Gastrocnemius medialis (tissue), 4 donors: ENCODE results near the gene APC2. TPM values are rescaled to one million over a fixed set of nuclear protein-coding genes. Genes with fewer than 3 reads are reported as not detected.

Experiments
- ATAC-seq, 2 donors: fragments of 150-250 bp; one replicate each; pipeline ENCODE4 v1.9.1; 2016
- DNase-seq, 2 donors: peaks; one replicate each; pipeline ENCODE4 v3.0.0-alpha.2; 2019
- H3K27ac ChIP-seq, 4 donors: fragments of 200-600 bp; sonication (generic); 1 replicate in 1 of 4; 2 replicates in 3 of 4; pipeline ENCODE4 v1.5.1; 2016 to 2018; ENCODE audit warnings: mild to moderate bottlenecking in 2 of 4, moderate library complexity in 1 of 4
- H3K27me3 ChIP-seq, 3 donors: fragments of 200-600 bp; sonication (generic) in 2 of 3; 1 replicate in 1 of 3; 2 replicates in 2 of 3; pipeline versions ENCODE4 v1.5.1 to v1.6.0; 2016 to 2019; ENCODE audit warnings: mild to moderate bottlenecking in 1 of 3, moderate library complexity in 1 of 3
- H3K36me3 ChIP-seq, 2 donors: fragments of 200-600 bp; sonication (generic) in 1 of 2; one replicate each; pipeline ENCODE4 v1.5.1; 2017 to 2018
- H3K4me1 ChIP-seq, 2 donors: fragments of 200-600 bp; sonication (generic) in 1 of 2; one replicate each; pipeline ENCODE4 v1.5.1; 2016 to 2017; ENCODE audit warnings: mild to moderate bottlenecking in 2 of 2
- H3K4me3 ChIP-seq, 4 donors: fragments of 200-600 bp; sonication (generic) in 3 of 4; 1 replicate in 1 of 4; 2 replicates in 3 of 4; pipeline ENCODE4 v1.5.1; 2016 to 2019; ENCODE audit warnings: mild to moderate bottlenecking in 2 of 4
- H3K9me3 ChIP-seq, 3 donors: fragments of 200-600 bp; sonication (generic) in 2 of 3; 1 replicate in 1 of 3; 2 replicates in 2 of 3; pipeline ENCODE4 v1.5.1; 2016 to 2019
- CTCF ChIP-seq, 5 experiments: fragments of 450-650 bp in 3 of 5; fragments of 200-600 bp in 2 of 5; sonication (generic) in 2 of 5; IDR thresholded peaks in 4 of 5; conservative IDR thresholded peaks in 1 of 5; 1 replicate in 4 of 5; 2 replicates in 1 of 5; pipeline ENCODE4 v1.5.1; 2016 to 2019; ENCODE audit warnings: antibody characterized with exemption in 5 of 5, mild to moderate bottlenecking in 3 of 5, moderate library complexity in 3 of 5
- POLR2A ChIP-seq, 2 donors: fragments of 450-650 bp; IDR thresholded peaks; one replicate each; pipeline ENCODE4 v1.6.1; 2017; ENCODE audit warnings: antibody characterized with exemption in 2 of 2, mild to moderate bottlenecking in 2 of 2, moderate library complexity in 2 of 2
- in situ Hi-C, 4 donors: fragments of 200-750 bp; cut with MboI; loops; one replicate each; pipeline versions ENCODE4 v1.15.0 to v1.8.0; 2017; ENCODE audit warnings: low sequenced_read_pairs in 4 of 4
- intact Hi-C: fragments of 100-400 bp; cut with DNase I; formaldehyde crosslinking; loops from one replicate; pipeline ENCODE4 v1.15.1; 2023; ENCODE audit warnings: low total_unique reads
- total RNA-seq, 4 donors: library from RNA; depleted of rRNA; stranded (reverse); fragments of >200 nt; gene quantifications; one replicate each; pipeline versions ENCODE4 v1.1.0 to v1.2.3, GENCODE V29; 2016

APC2 gene
- total RNA-seq, 4 donors from 2014 or later = 0.04 TPM; not detected in 3

GRCh38 chr19:1430246-1430645, 19.7 kb upstream of the APC2 start:
- Histone ChIP-seq H3K27ac (no peak overlapping the region), H3K4me3 (no peak overlapping the region), H3K27me3 (no peaks in the 10 kb centered on the region), H3K4me1 (peaks cover 0 to 2% of the 10 kb centered on the region in 2 donors), H3K9me3 (no peaks in the 10 kb centered on the region), H3K36me3 (peaks cover 2 to 87% of the 10 kb centered on the region in 2 donors)
- intact Hi-C loops (no loop called here), in situ Hi-C loops (no loop called here)
- DNase-seq (no peak), ATAC-seq (no peak)
- TF ChIP-seq CTCF (IDR thresholded peaks at IDR 0.05 in 4 of 5, conservative IDR thresholded peaks at IDR 0.05 in 1 of 5) = no peak
- TF ChIP-seq POLR2A (IDR thresholded peaks at IDR 0.05) = no peak

- no peak overlapping the region for H3K4me3 ChIP-seq
- no peaks in the 10 kb centered on the region for H3K9me3 ChIP-seq
- no peak for DNase-seq
- in situ Hi-C loops = no loop called here
- ATAC-seq = no peak
- H3K27me3 ChIP-seq = no peaks in the 10 kb centered on the region
- H3K27ac ChIP-seq = no peak overlapping the region
- TF ChIP-seq CTCF (IDR thresholded peaks at IDR 0.05 in 4 of 5, conservative IDR thresholded peaks at IDR 0.05 in 1 of 5) (no peak), POLR2A (IDR thresholded peaks at IDR 0.05) (no peak)
- intact Hi-C loops = no loop called here
- H3K4me1 ChIP-seq = peaks cover 0 to 7% of the 10 kb centered on the region in 2 donors
- peaks cover 2 to 74% of the 10 kb centered on the region in 2 donors for H3K36me3 ChIP-seq
Observed at GRCh38 chr19:1431759-1432506, 18.0 kb upstream of the APC2 start.

GRCh38 chr19:1432507-1432887, 17.4 kb upstream of the APC2 start:
- H3K27me3 ChIP-seq = no peaks in the 10 kb centered on the region
- no peak for DNase-seq
- H3K27ac ChIP-seq = no peak overlapping the region
- H3K4me1 ChIP-seq = peaks cover under 1 to 11% of the 10 kb centered on the region in 2 donors
- no peak for ATAC-seq
- in situ Hi-C loops (no loop called here), intact Hi-C loops (no loop called here)
- no peaks in the 10 kb centered on the region for H3K9me3 ChIP-seq
- no peak overlapping the region for H3K4me3 ChIP-seq
- H3K36me3 ChIP-seq = peaks cover 2 to 69% of the 10 kb centered on the region in 2 donors
- TF ChIP-seq POLR2A (IDR thresholded peaks at IDR 0.05) = no peak
- no peak for TF ChIP-seq CTCF (IDR thresholded peaks at IDR 0.05 in 4 of 5, conservative IDR thresholded peaks at IDR 0.05 in 1 of 5)

GRCh38 chr19:1433119-1434039, 16.5 kb upstream of the APC2 start:
- Histone ChIP-seq H3K9me3 (no peaks in the 10 kb centered on the region), H3K4me3 (no peak overlapping the region), H3K36me3 (peaks cover 2 to 67% of the 10 kb centered on the region in 2 donors), H3K27me3 (no peaks in the 10 kb centered on the region), H3K27ac (no peak overlapping the region), H3K4me1 (peaks cover 5 to 17% of the 10 kb centered on the region in 2 donors)
- DNase-seq = no peak
- no peak for ATAC-seq
- in situ Hi-C loops = no loop called here
- TF ChIP-seq CTCF (IDR thresholded peaks at IDR 0.05 in 4 of 5, conservative IDR thresholded peaks at IDR 0.05 in 1 of 5) = no peak
- no peak for TF ChIP-seq POLR2A (IDR thresholded peaks at IDR 0.05)
- intact Hi-C loops = no loop called here
